Smooth muscle cell (in vitro differentiated cells): Measurements from ENCODE around the gene ACTG1. TPM values are rescaled to one million over a fixed set of nuclear protein-coding genes. Genes with fewer than 3 reads are reported as not detected.

ENCODE experiments used
- DNase-seq: peaks from one replicate; lab custom pipeline; 2025; ENCODE audit not compliant: unreplicated experiment; lab: John Stamatoyannopoulos, UW
- H2AFZ ChIP-seq: fragments of 200-600 bp; sonication (generic); 2 replicates; pipeline ENCODE4 v1.6.0; 2016; ENCODE audit warnings: antibody characterized with exemption, low read depth, mild to moderate bottlenecking
- H3F3A ChIP-seq: fragments of 200-600 bp; sonication (generic); 2 replicates; pipeline ENCODE4 v1.6.0; 2017; ENCODE audit warnings: antibody characterized with exemption, low read depth
- H3K27ac ChIP-seq: fragments of 200-600 bp; sonication (generic); 2 replicates; pipeline ENCODE4 v1.5.1; 2016; ENCODE audit warnings: low read depth, mild to moderate bottlenecking
- H3K27me3 ChIP-seq: fragments of 200-600 bp; sonication (generic); 2 replicates; pipeline ENCODE4 v1.6.1; 2016; ENCODE audit warnings: low read depth, mild to moderate bottlenecking
- H3K36me3 ChIP-seq: fragments of 200-600 bp; sonication (generic); 2 replicates; pipeline ENCODE4 v1.5.1; 2016; ENCODE audit warnings: low read depth
- H3K4me1 ChIP-seq: fragments of 200-600 bp; sonication (generic); 2 replicates; pipeline ENCODE4 v1.5.1; 2016; ENCODE audit warnings: low read depth
- H3K4me2 ChIP-seq: fragments of 200-600 bp; sonication (generic); 2 replicates; pipeline ENCODE4 v1.6.0; 2016; ENCODE audit warnings: mild to moderate bottlenecking
- H3K4me3 ChIP-seq: fragments of 200-600 bp; sonication (generic); 2 replicates; pipeline ENCODE4 v1.5.1; 2016; ENCODE audit warnings: mild to moderate bottlenecking
- H3K79me2 ChIP-seq: fragments of 200-600 bp; sonication (generic); 2 replicates; pipeline ENCODE4 v1.6.0; 2016; ENCODE audit warnings: low read depth, mild to moderate bottlenecking
- H3K9ac ChIP-seq: fragments of 200-600 bp; sonication (generic); 2 replicates; pipeline ENCODE4 v1.6.0; 2016; ENCODE audit warnings: low read depth
- H3K9me3 ChIP-seq: fragments of 200-600 bp; sonication (generic); replicated peaks from 2 replicates; pipeline ENCODE4 v1.5.1; 2016; ENCODE audit warnings: low read depth
- H4K20me1 ChIP-seq: fragments of 200-600 bp; sonication (generic); 2 replicates; pipeline ENCODE4 v1.6.0; 2016; ENCODE audit warnings: low read depth
- CTCF ChIP-seq: fragments of 200-600 bp; sonication (generic); IDR thresholded peaks from 2 replicates; pipeline ENCODE4 v1.5.1; 2017; ENCODE audit warnings: borderline replicate concordance, mild to moderate bottlenecking, antibody characterized with exemption; ENCODE audit not compliant: insufficient read depth, poor library complexity, severe bottlenecking
- WGBS: methylation state at CpG from one replicate; pipeline ENCODE4 v1.1.7; 2016; ENCODE audit warnings: low lambda C conversion rate; 5-methylcytosine and 5-hydroxymethylcytosine counted together
- polyA plus RNA-seq: library from polyadenylated mRNA; unstranded; fragments of >200 nt; fragmentation: Nextera tagmentation; extraction: Ambion mirVana; gene quantifications from 2 replicates; pipeline ENCODE4 v1.2.1, GENCODE V29; 2016
- total RNA-seq: library from RNA; depleted of rRNA; stranded (reverse); fragments of >200 nt; gene quantifications from 2 replicates; pipeline ENCODE4 v1.2.3, GENCODE V29; 2014

The ACTG1 gene
- total and polyA plus RNA-seq, 2 experiments from 2014 or later: 5,332 to 6,793 TPM

GRCh38 chr17:81535480-81536298 lies 23.1 kb upstream of the ACTG1 start:
- H3K9ac ChIP-seq: no peak overlapping the region
- WGBS: 90% methylated on average over 13 of the region's 13 CpGs

GRCh38 chr17:81535007-81535328 lies 22.4 kb upstream of the ACTG1 start:
- Histone ChIP-seq H3K36me3 (no peaks in the 10 kb centered on the region), H3K79me2 (no peaks in the 10 kb centered on the region), H3K4me1 (peaks cover 9% of the 10 kb centered on the region), H3F3A (no peaks in the 10 kb centered on the region), H3K4me3 (no peak overlapping the region), H3K27ac (no peak overlapping the region), H4K20me1 (peaks cover 10% of the 10 kb centered on the region), H3K27me3 (peaks cover 11% of the 10 kb centered on the region), H3K9me3 (no peaks in the 10 kb centered on the region), H3K9ac (no peak overlapping the region), H3K4me2 (no peak overlapping the region), H2AFZ (no peak overlapping the region)
- DNase-seq: no peak
- TF ChIP-seq CTCF: no peak
- 95% methylated on average over 3 of the region's 5 CpGs for WGBS

More at GRCh38 chr17:81535480-81536298, 23.1 kb upstream of the ACTG1 start:
- H3K9me3 ChIP-seq: no peaks in the 10 kb centered on the region
- peaks cover 10% of the 10 kb centered on the region for H4K20me1 ChIP-seq
- H3K27me3 ChIP-seq: peaks cover 11% of the 10 kb centered on the region
- H2AFZ ChIP-seq: no peak overlapping the region
- H3K79me2 ChIP-seq: no peaks in the 10 kb centered on the region
- no peak overlapping the region for H3K4me2 ChIP-seq
- no peaks in the 10 kb centered on the region for H3K36me3 ChIP-seq
- no peak for TF ChIP-seq CTCF
- DNase-seq: no peak
- peaks cover 9% of the 10 kb centered on the region for H3K4me1 ChIP-seq
- no peak overlapping the region for H3K4me3 ChIP-seq
- no peaks in the 10 kb centered on the region for H3F3A ChIP-seq
- H3K27ac ChIP-seq: no peak overlapping the region

GRCh38 chr17:81534157-81535006 lies 21.8 kb upstream of the ACTG1 start:
- no peak for TF ChIP-seq CTCF

More at GRCh38 chr17:81534157-81535006, 21.8 kb upstream of the ACTG1 start:
- no peak overlapping the region for H3K4me3 ChIP-seq
- H3K27me3 ChIP-seq: peaks cover 11% of the 10 kb centered on the region
- WGBS: 76% methylated on average over 5 of the region's 6 CpGs
- H3K9me3 ChIP-seq: no peaks in the 10 kb centered on the region
- H3K4me2 ChIP-seq: no peak overlapping the region
- H3K4me1 ChIP-seq: peaks cover 9% of the 10 kb centered on the region
- H2AFZ ChIP-seq: no peak overlapping the region
- no peaks in the 10 kb centered on the region for H3K79me2 ChIP-seq
- H4K20me1 ChIP-seq: peaks cover 10% of the 10 kb centered on the region
- H3K36me3 ChIP-seq: no peaks in the 10 kb centered on the region
- H3K27ac ChIP-seq: no peak overlapping the region
- H3F3A ChIP-seq: no peaks in the 10 kb centered on the region
- DNase-seq: no peak
- no peak overlapping the region for H3K9ac ChIP-seq
